NCI-H1436 (cell line): Measurements from ENCODE around the gene GTF2A2.
"Not testable (repeated sequence)": the region's sequence is repeated elsewhere in the genome, so short reads cannot be mapped to it uniquely, and the experiment has no call there.

ENCODE experiments used
- DNase-seq: peaks from one replicate; lab custom pipeline; 2025; lab: John Stamatoyannopoulos, UW

The GTF2A2 gene

DNA sequence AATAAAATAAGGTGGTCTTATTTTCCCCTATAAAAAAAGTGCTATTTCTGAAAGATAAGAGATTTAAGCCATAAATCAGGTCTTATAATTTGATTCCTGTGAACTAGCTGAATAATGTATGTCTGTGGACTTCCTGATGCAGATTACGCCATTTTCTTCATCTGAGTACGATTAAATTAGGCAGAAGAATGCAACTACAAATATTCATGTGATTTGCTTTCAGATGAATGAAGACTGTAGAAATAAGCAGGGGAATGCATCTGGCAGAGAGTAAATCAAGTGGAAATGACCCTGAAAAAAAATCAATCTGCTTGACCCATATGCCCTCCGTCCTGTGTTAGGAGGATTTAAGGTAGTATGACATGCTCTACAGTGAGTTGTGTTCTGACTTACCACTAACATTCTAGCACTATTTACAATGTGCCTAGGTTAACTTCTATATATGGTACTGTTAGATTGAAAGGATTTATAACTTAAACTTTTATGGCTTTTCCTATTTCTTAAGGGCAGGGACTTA is 17.1 kb upstream of the GTF2A2 start:
- DNase-seq, result no peak

GRCh38 chr15:59668556-59668955 is 11.2 kb upstream of the GTF2A2 start:
- DNase-seq, result no peak

DNA sequence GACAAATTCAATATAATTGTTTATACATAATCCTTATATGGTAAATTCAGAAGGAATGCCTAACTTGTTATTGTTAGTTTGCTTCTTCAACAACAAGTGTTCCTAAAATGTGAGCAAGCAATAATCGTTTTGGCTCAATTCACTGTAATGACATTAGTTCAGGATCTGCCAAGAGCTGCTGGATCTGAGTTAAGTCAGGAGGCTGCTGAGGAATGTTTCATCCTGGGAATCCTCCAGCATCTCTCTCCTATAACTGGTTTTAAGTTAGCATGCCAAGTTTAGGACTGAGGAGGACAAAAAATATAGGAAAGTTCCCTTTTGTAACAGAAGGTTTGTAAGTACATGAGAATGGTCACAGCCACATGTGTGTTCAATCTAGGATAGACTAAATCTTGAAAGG is 4.9 kb upstream of the GTF2A2 start:
- no peak for DNase-seq

GRCh38 chr15:59659366-59659765 is 2.1 kb upstream of the GTF2A2 start:
- no peak for DNase-seq

DNA sequence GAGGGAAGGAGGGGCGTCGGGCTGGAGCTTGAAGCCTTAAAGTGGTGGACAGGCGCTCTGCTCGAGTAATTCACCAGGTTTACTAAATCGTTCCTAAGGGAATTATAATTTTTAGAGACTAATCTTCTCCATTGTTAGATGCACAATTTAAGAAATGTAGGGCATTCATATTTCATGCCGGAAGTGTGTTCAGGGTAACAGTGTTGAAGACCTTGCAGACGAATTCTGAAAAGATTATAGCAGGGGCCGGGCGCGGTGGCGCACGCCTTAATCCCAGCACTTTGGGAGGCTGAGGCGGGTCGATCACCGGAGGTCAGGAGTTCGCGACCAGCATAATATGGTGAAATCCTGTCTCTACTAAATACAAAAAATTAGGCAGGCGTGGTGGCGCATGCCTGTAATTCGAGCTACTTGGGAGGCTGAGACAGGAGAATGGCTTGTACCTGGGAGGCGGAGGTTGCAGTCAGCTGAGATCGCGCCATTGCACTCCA is 365 bp upstream of the GTF2A2 start:
- DNase-seq, result no peak

GRCh38 chr15:59654046-59654445 is 3.3 kb downstream of the GTF2A2 start:
- no peak for DNase-seq

- DNase-seq, result no peak
Observed at GRCh38 chr15:59649603-59650002, 7.7 kb downstream of the GTF2A2 start.

GRCh38 chr15:59647085-59647484 is 10.2 kb downstream of the GTF2A2 start:
- no peak for DNase-seq

DNA sequence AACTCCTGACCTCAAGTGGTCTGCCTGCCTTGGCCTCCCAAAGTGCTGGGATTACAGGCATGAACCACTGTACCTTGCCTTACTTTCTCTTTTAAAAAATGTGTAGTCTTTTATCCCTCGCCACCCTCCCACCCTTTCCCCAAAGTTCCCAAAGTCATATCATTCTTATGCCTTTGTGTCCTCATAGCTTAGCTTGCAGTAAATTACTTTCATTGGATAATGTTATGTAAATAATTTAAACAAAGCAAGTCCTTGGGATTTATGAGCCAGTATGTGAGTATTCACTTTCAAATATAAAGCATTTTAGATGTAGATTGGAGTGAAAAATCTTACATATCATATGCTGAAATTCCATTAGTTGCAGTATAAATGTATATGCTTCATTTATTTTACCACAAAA is 11.0 kb downstream of the GTF2A2 start:
- DNase-seq, result no peak

DNA sequence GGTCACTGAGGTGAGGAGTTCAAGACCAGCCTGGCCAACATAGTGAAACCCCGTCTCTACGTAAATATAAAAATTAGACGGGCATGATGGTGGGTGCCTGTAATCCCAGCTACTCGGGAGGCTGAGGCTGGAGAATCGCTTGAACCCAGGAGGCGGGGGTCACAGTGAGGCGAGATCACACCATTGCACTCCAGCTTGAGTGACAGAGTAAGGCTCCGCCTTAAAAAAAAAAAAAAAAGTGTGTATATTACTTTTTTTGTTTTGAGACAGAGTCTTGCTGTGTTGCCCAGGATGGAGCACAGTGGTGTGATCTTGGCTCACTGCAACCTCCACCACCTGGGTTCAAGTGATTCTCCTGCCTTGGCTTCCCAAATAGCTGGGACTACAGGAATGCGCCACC is 11.5 kb downstream of the GTF2A2 start:
- not testable (repeated sequence) for DNase-seq

DNA sequence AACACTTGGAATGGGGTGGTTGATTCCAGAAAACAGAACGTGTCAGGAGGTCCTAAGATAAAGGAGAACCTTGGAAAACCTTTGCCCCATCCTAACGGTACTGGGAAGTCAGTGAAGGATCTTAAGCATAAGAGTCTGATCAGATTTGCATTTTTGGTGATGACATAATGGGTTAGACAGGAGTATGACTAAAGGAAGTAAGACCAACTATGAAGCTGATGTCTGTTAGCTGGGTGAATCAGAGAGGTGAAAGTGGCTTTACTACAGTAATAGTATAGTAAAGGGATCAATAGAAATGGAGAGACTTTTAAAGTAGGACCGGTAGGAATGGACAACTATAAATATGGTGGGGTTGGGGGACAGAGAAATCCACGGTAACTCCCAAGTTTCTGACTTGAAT is 12.6 kb downstream of the GTF2A2 start:
- DNase-seq, result no peak

DNA sequence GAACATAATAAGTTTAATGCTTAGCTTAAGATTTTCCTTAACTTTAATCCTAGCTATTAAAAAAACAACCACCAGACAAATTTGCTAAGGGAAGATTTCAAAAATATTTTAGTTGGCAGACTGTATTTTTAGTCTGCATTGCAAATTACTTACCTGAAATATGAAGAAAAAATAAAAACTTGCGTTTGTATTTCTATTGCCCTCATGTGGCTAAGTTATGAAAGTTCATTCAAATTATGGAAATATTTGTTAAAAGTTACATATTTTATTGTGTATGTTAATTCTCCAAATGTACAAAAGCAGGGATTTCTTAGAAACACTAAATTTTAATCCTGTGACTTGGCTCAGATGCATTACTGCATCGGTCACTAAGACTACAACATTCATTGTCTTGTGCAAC is 15.0 kb downstream of the GTF2A2 start:
- DNase-seq, result no peak

- DNase-seq, result not testable (repeated sequence)
Observed at GRCh38 chr15:59637507-59637906, 19.8 kb downstream of the GTF2A2 start.

GRCh38 chr15:59636184-59636583 is 21.1 kb downstream of the GTF2A2 start:
- no peak for DNase-seq

DNA sequence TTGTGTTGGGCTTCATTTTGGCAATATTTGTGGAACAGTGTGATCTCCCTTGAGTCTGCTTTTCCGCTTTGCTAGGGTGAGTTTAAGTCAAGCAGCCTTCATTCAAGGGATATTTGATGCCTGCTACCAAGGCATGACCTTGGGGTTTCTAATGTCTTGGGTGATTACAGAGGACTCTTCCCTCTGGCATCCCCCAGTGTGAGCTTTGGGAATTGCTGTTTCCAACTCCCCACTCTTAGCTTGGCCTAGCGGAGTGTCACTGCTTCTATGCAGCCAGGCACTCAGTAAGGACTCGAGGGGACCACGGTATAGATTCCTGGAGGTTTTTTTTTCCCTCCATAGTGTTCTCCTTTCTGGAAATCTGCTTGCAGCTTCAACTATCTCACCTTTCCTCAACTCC is 24.6 kb downstream of the GTF2A2 start:
- no peak for DNase-seq

DNA sequence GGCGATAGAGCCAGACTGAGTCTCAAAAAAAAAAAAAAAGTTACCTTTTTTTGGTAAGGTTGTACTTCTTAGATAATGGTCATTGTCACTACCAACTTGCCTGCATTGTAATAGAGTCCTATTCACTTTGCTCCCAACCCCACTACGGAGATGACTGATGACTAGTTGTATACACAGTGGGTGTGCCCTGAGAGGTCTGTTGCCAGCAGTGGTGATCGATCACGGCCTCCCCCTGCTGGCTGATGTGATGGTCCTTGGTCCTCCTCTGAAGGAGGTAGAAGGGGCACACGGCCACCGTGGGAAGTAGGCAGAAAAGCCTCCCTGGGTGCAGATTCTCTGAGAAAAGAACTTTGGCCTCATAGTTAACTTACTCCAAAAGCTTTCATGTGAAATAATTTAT is 35.0 kb downstream of the GTF2A2 start:
- DNase-seq, result peak; percentile 7

DNA sequence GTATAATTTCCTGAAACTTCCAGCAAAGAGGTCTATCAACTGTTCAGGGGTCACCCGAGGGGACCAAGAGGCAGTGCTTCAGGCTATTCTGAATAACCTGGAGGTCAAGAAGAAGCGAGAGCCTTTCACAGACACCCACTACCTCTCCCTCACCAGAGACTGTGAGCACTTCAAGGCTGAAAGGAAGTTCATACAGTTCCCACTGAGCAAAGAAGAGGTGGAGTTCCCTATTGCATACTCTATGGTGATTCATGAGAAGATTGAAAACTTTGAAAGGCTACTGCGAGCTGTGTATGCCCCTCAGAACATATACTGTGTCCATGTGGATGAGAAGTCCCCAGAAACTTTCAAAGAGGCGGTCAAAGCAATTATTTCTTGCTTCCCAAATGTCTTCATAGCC is 38.9 kb downstream of the GTF2A2 start:
- no peak for DNase-seq

- no peak for DNase-seq
Observed at GRCh38 chr15:59616379-59616778, 40.9 kb downstream of the GTF2A2 start.

DNA sequence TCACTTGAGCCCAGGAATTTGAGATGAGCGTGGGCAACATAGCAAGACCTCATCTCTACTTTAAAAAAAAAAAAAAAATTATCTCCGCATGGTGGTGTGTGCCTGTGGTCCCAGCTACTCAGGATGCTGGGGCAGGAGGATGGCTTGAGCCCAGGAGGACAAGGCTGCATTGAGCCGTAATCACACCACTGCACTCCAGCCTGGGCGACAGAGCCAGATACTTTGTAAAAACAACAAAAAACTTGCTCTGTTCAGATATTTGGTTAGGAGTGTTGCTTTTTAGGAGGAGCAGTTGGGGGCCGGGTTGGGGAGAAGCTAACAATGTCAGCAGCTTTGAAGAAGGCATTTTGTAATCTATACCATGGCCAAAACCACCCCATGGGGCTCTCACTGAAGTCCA is 41.7 kb downstream of the GTF2A2 start:
- no peak for DNase-seq

DNA sequence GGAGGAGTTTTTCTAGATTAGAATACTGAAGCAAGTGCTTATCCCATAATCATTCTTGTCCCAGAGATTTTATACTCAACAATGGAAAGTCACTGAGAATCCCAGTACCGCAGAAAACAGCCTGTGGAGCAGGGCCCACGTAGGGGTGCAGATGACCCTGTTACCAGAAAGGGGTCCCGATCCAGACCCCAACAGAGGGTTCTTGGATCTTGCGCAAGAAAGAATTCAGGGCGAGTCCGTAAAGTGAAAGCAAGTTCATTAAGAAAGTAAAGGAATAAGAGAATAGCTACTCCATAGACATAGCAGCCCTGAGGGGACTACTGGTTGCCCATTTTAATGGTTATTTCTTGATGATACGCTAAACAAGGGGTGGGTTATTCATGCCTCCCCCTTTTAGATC is 43.2 kb downstream of the GTF2A2 start:
- no peak for DNase-seq

DNA sequence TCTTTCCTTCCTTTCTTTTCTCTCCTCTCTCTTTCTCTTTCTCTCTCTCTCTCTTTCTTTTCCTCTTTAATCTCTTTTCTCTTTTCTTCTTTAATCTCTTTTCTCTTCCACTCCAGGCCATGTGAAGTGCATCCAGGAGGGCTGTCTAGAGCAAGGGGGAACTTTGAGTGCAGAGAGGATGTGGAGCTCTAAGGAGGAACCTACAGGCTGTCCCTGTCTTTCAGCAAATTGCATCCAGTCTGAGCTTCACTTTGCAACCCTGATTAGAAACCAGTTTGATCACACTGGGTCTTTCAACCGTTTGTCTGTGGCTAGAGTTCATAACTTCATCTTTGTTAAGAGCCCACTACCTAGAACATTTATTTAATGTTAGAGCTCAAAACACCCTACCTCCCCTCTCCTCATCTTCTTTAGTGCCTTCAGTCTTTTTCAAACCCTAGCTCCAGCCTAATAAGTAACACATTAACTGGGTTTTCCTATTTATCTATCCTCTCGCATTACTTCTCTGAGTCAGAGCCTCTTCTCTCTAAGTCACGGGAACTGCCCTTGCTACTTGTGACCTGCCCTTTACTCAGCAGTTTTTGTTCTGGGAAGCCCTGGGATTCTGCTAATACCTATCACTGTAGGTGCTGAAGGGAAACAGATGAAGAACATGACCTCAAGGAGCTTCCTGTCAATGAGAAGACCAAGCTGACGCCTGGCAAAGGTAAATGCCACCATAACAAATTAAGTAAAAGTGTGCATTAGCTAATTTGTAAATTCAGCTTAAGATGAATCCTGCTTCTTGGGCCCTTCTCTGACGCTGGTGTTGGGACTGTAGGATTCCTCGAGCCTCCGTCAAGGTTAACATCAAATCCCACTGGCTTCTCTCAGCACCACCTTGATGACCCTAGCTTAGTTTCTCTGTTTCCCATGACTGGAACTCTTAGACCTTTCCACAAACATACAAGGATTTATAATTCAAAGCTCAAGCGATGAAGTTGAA is 45.7 kb downstream of the GTF2A2 start, which contains the start of gene GCNT3:
Gene GCNT3, plus strand, starts transcription at position 508 of the 985 bp plus-strand sequence. CDS start 6,456 bp downstream, outside the sequence.
- no peak for DNase-seq

DNA sequence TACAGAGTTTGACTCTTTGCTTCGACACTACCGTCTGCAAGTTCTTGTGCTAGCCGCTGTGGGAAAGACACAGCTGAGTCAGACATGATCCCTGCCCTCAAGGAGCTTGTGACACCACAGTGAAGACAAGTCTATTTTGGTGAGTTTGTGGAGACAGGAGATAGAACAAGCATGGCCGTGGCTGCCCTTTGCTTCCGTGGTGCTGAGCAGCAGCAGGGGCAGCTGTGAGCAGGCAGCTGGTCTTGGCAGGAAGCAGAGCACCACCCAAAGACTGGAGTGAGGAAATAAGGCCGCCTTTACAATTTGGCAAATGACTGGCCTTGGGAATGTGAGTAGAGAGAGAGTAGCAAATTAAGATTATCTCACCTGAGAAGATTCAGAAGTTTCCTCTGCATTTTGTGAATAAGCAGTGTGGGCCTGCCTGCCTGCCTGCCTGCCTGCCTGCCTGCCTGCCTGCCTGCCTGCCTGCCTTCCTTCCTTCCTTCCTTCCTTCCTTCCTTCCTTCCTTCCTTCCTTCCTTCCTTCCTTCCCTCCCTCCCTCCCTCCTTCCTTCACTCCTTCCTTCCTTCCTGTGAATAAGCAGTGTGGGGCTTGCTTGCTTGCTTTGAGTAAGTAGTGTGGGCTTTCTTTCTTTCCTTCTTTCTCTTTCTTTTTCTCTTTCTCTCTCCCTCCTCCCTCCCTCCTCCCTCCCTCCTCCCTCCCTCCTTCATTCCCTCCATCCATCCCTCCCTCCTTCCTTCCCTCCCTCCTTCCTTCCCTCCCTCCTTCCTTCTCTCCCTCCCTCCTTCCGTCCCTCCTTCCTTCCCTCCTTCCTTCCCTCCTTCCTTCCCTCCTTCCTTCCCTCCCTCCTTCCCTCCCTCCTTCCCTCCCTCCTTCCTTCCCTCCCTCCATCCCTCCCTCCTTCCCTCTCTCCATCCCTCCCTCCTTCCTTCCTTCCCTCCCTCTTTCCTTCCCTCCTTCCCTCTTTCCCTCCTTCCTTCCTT is 47.3 kb downstream of the GTF2A2 start:
- no peak for DNase-seq
